Neuron (in vitro differentiated cells): ENCODE measurements around the gene CNDP2.

Experiments used
- H2AFZ ChIP-seq: one replicate; pipeline ENCODE4 v1.6.1; 2013; ENCODE audit warnings: low read depth, mild to moderate bottlenecking, inconsistent platforms, low read length, moderate library complexity
- H3K27me3 ChIP-seq: one replicate; pipeline ENCODE4 v1.6.1; 2013; ENCODE audit warnings: low read length; ENCODE audit not compliant: insufficient read depth
- H3K36me3 ChIP-seq: one replicate; pipeline ENCODE4 v1.6.1; 2013; ENCODE audit warnings: low read length; ENCODE audit not compliant: insufficient read depth
- H3K4me1 ChIP-seq: one replicate; pipeline ENCODE4 v1.6.1; 2013; ENCODE audit warnings: low read length; ENCODE audit not compliant: insufficient read depth
- H3K4me3 ChIP-seq: 2 replicates; pipeline ENCODE4 v1.5.1; 2013; ENCODE audit warnings: mild to moderate bottlenecking, low read length, moderate library complexity
- H3K9me3 ChIP-seq: one replicate; pipeline ENCODE4 v1.6.1; 2013; ENCODE audit warnings: low read length

The CNDP2 gene

GRCh38 chr18:74530584-74530862, 34.4 kb downstream of the CNDP2 start:
- Histone ChIP-seq H3K4me3 (no peak overlapping the region), H3K9me3 (peaks cover 2% of the 10 kb centered on the region), H3K36me3 (no peaks in the 10 kb centered on the region), H3K27me3 (peaks cover 3% of the 10 kb centered on the region), H2AFZ (no peak overlapping the region), H3K4me1 (no peaks in the 10 kb centered on the region)

GRCh38 chr18:74531043-74531442, 34.9 kb downstream of the CNDP2 start:
- Histone ChIP-seq H3K9me3 (peaks cover 2% of the 10 kb centered on the region), H3K4me3 (no peak overlapping the region), H2AFZ (no peak overlapping the region), H3K27me3 (peaks cover 3% of the 10 kb centered on the region), H3K36me3 (no peaks in the 10 kb centered on the region), H3K4me1 (no peaks in the 10 kb centered on the region)

- Histone ChIP-seq H2AFZ (no peak overlapping the region), H3K9me3 (peaks cover 2% of the 10 kb centered on the region), H3K27me3 (peaks cover 3% of the 10 kb centered on the region), H3K4me1 (no peaks in the 10 kb centered on the region), H3K36me3 (no peaks in the 10 kb centered on the region), H3K4me3 (no peak overlapping the region)
Measured at GRCh38 chr18:74532511-74533025, 36.4 kb downstream of the CNDP2 start.

- no peak overlapping the region for H3K4me3 ChIP-seq
- no peak overlapping the region for H2AFZ ChIP-seq
- H3K4me1 ChIP-seq, result no peaks in the 10 kb centered on the region
- H3K27me3 ChIP-seq, result peaks cover 3% of the 10 kb centered on the region
- no peaks in the 10 kb centered on the region for H3K36me3 ChIP-seq
- peaks cover 2% of the 10 kb centered on the region for H3K9me3 ChIP-seq
Measured at GRCh38 chr18:74533666-74534065, 37.5 kb downstream of the CNDP2 start.

- Histone ChIP-seq H3K27me3 (peaks cover 3% of the 10 kb centered on the region), H3K9me3 (peaks cover 2% of the 10 kb centered on the region), H3K4me1 (no peaks in the 10 kb centered on the region), H3K4me3 (no peak within 1 kb of the TSS), H2AFZ (no peak within 1 kb of the TSS), H3K36me3 (no peaks in the 10 kb centered on the region)
Measured at GRCh38 chr18:74534150-74534969, 38.2 kb downstream of the CNDP2 start, which contains the start of gene CNDP1. CNDP1 (plus strand) TSS chr18:74534500; CDS start chr18:74534668, 168 bp downstream.

- H3K27me3 ChIP-seq, result peaks cover 2% of the 10 kb centered on the region
Measured at GRCh38 chr18:74534981-74535649, 39.0 kb downstream of the CNDP2 start.

GRCh38 chr18:74539289-74539688, 43.1 kb downstream of the CNDP2 start:
- no peaks in the 10 kb centered on the region for H3K27me3 ChIP-seq

More at GRCh38 chr18:74534981-74535649, 39.0 kb downstream of the CNDP2 start:
- no peaks in the 10 kb centered on the region for H3K4me1 ChIP-seq
- H2AFZ ChIP-seq, result no peak overlapping the region
- H3K4me3 ChIP-seq, result no peak overlapping the region
- no peaks in the 10 kb centered on the region for H3K36me3 ChIP-seq
- peaks cover 2% of the 10 kb centered on the region for H3K9me3 ChIP-seq

GRCh38 chr18:74540652-74541421, 44.7 kb downstream of the CNDP2 start:
- Histone ChIP-seq H3K4me3 (no peak overlapping the region), H2AFZ (no peak overlapping the region), H3K36me3 (no peaks in the 10 kb centered on the region)

More at GRCh38 chr18:74539289-74539688, 43.1 kb downstream of the CNDP2 start:
- Histone ChIP-seq H3K4me3 (no peak overlapping the region), H3K4me1 (no peaks in the 10 kb centered on the region), H3K36me3 (no peaks in the 10 kb centered on the region), H2AFZ (no peak overlapping the region), H3K9me3 (no peaks in the 10 kb centered on the region)

GRCh38 chr18:74541703-74542555, 45.8 kb downstream of the CNDP2 start:
- H2AFZ ChIP-seq, result no peak overlapping the region
- no peaks in the 10 kb centered on the region for H3K27me3 ChIP-seq
- no peaks in the 10 kb centered on the region for H3K4me1 ChIP-seq

More at GRCh38 chr18:74540652-74541421, 44.7 kb downstream of the CNDP2 start:
- H3K9me3 ChIP-seq, result no peaks in the 10 kb centered on the region
- no peaks in the 10 kb centered on the region for H3K4me1 ChIP-seq
- H3K27me3 ChIP-seq, result no peaks in the 10 kb centered on the region

GRCh38 chr18:74544898-74545297, 48.7 kb downstream of the CNDP2 start:
- Histone ChIP-seq H3K36me3 (no peaks in the 10 kb centered on the region), H3K4me3 (no peak overlapping the region), H3K27me3 (no peaks in the 10 kb centered on the region), H3K4me1 (no peaks in the 10 kb centered on the region), H2AFZ (no peak overlapping the region), H3K9me3 (no peaks in the 10 kb centered on the region)

More at GRCh38 chr18:74541703-74542555, 45.8 kb downstream of the CNDP2 start:
- Histone ChIP-seq H3K9me3 (no peaks in the 10 kb centered on the region), H3K36me3 (no peaks in the 10 kb centered on the region), H3K4me3 (no peak overlapping the region)

- Histone ChIP-seq H3K27me3 (no peaks in the 10 kb centered on the region), H3K9me3 (no peaks in the 10 kb centered on the region), H2AFZ (no peak overlapping the region), H3K36me3 (no peaks in the 10 kb centered on the region), H3K4me1 (no peaks in the 10 kb centered on the region), H3K4me3 (no peak overlapping the region)
Measured at GRCh38 chr18:74546007-74546406, 49.8 kb downstream of the CNDP2 start.

GRCh38 chr18:74546751-74547530, 50.8 kb downstream of the CNDP2 start:
- no peak overlapping the region for H2AFZ ChIP-seq
- H3K36me3 ChIP-seq, result no peaks in the 10 kb centered on the region
- no peak overlapping the region for H3K4me3 ChIP-seq
- peaks cover 7% of the 10 kb centered on the region for H3K4me1 ChIP-seq
- H3K9me3 ChIP-seq, result no peaks in the 10 kb centered on the region
- no peaks in the 10 kb centered on the region for H3K27me3 ChIP-seq
